ENCODE data around the gene DNAJC7.

DNA sequence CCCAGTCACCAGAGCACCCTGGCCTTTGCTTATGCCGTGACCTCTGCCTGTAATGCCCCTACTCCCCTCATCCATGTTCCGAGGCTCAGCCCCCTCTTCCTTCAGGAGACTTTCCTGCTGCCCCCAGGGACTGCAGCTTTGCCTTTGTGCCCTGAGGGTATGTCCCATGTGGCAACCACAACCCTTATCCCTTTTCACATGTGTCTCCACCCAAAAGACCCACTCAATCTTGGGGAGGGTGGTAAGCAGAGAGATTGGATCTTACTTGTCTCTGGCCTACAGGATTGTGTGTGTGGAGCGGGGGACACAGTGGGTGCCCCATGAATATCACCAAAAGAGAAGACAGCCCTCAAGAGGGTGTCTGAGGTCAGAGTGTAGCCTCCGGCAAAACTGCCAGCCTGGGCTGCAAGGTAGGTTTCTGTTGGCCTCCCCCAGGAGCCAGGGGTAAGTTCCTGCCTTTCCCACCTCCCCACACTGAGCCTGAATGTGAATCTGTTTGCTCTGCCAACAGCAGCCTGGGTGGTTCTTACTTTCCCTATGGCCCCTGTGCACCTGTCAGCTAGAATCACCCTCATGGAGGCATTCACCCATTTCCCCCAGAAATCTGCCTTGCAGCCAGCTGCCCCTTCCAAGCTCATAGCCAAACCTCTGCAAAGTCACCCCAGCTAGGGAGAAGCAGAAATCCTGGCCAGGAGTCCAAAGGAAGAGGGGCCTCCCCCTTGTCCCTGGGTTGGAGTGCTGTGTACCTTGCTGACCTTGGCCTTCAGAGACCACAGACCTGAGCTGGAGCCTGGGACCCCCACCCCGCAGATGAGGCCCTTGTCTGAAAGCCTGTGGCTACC is 44.6 kb upstream of the DNAJC7 start:
- no peak for TF ChIP-seq CTCF (IDR thresholded peaks at IDR 0.05 in 2 of 3, conservative IDR thresholded peaks at IDR 0.05 in 1 of 3; ENCODE audit: insufficient read depth in 2 of 3, low read depth in 1 of 3, low read length in 3 of 3)
- TF ChIP-seq, protein P1, sequence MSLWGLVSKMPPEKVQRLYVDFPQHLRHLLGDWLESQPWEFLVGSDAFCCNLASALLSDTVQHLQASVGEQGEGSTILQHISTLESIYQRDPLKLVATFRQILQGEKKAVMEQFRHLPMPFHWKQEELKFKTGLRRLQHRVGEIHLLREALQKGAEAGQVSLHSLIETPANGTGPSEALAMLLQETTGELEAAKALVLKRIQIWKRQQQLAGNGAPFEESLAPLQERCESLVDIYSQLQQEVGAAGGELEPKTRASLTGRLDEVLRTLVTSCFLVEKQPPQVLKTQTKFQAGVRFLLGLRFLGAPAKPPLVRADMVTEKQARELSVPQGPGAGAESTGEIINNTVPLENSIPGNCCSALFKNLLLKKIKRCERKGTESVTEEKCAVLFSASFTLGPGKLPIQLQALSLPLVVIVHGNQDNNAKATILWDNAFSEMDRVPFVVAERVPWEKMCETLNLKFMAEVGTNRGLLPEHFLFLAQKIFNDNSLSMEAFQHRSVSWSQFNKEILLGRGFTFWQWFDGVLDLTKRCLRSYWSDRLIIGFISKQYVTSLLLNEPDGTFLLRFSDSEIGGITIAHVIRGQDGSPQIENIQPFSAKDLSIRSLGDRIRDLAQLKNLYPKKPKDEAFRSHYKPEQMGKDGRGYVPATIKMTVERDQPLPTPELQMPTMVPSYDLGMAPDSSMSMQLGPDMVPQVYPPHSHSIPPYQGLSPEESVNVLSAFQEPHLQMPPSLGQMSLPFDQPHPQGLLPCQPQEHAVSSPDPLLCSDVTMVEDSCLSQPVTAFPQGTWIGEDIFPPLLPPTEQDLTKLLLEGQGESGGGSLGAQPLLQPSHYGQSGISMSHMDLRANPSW (CRISPR knock-in tag; IDR thresholded peaks at IDR 0.05), result no peak
